ENCODE data around the gene NMT2.

GRCh38 chr10:15118615-15119014 lies 49.9 kb downstream of the NMT2 start:
- TF ChIP-seq POLR2AphosphoS5 (IDR thresholded peaks at IDR 0.05; ENCODE audit: low read depth, low read length) (no peak), POLR2A (IDR thresholded peaks at IDR 0.05; ENCODE audit: low read depth, low read length) (no peak)
